BLaER1 treated with 17β-estradiol and CSF1 and Interleukin-3, amounts not matched to agents 10 nM and 100 nM (cell line): ENCODE measurements around the gene PLEKHM3.
A peak's percentile ranks its signal among the peaks of the same experiment; 100 is the strongest.

Experiments used
- H3K27ac ChIP-seq, 11 experiments: shearing (Covaris generic); formaldehyde crosslinking; 2 replicates each; pipeline ENCODE4 v1.8.1; 2022
- H3K27me3 ChIP-seq, 11 experiments: shearing (Covaris generic); formaldehyde crosslinking; 2 replicates each; pipeline ENCODE4 v1.8.1; 2022
- H3K36me3 ChIP-seq, 11 experiments: shearing (Covaris generic); formaldehyde crosslinking; 2 replicates each; pipeline ENCODE4 v1.8.1; 2022
- H3K4me1 ChIP-seq, 10 experiments: shearing (Covaris generic); formaldehyde crosslinking; 2 replicates each; pipeline ENCODE4 v1.8.1; 2022
- H3K4me2 ChIP-seq, 11 experiments: shearing (Covaris generic); formaldehyde crosslinking; 2 replicates each; pipeline ENCODE4 v1.8.1; 2022
- H3K4me3 ChIP-seq, 10 experiments: shearing (Covaris generic); formaldehyde crosslinking; 2 replicates each; pipeline ENCODE4 v1.8.1; 2022
- H3K9ac ChIP-seq, 11 experiments: shearing (Covaris generic); formaldehyde crosslinking; 2 replicates each; pipeline ENCODE4 v1.8.1; 2022
- H3K9me3 ChIP-seq, 11 experiments: shearing (Covaris generic); formaldehyde crosslinking; replicated peaks in 1 of 11; 2 replicates each; pipeline ENCODE4 v1.8.1; 2022
- H4K20me1 ChIP-seq, 11 experiments: shearing (Covaris generic); formaldehyde crosslinking; 2 replicates each; pipeline ENCODE4 v1.8.1; 2022
- Cebpa-rat ChIP-seq, 11 experiments: shearing (Covaris generic); IDR thresholded peaks; 2 replicates each; pipeline ENCODE4 v1.8.1; 2022

PLEKHM3 gene

GRCh38 chr2:207810200-207810788 lies 215.0 kb downstream of the PLEKHM3 start:
- no peaks in the 10 kb centered on the region for H3K27me3 ChIP-seq
- no peak for TF ChIP-seq Cebpa-rat (IDR thresholded peaks at IDR 0.05)
- no peak overlapping the region for H3K4me3 ChIP-seq
- H3K9ac ChIP-seq, result peak overlapping the region in 1 of 11 experiments; percentile 35; a peak in 1 of 22 replicates
- no peaks in the 10 kb centered on the region for H3K9me3 ChIP-seq
- H3K27ac ChIP-seq, result peak overlapping the region in 5 of 11 experiments; percentile 8 to 55 (median 14); a peak in 8 of 22 replicates
- peak overlapping the region in 9 of 11 experiments; percentile 11 to 77 (median 48); a peak in 12 of 22 replicates for H3K4me2 ChIP-seq
- peaks cover 0 to 38% (median 9%) of the 10 kb centered on the region in 10 experiments; a peak in 13 of 20 replicates for H3K4me1 ChIP-seq
- H3K36me3 ChIP-seq, result no peaks in the 10 kb centered on the region
- no peaks in the 10 kb centered on the region for H4K20me1 ChIP-seq

DNA sequence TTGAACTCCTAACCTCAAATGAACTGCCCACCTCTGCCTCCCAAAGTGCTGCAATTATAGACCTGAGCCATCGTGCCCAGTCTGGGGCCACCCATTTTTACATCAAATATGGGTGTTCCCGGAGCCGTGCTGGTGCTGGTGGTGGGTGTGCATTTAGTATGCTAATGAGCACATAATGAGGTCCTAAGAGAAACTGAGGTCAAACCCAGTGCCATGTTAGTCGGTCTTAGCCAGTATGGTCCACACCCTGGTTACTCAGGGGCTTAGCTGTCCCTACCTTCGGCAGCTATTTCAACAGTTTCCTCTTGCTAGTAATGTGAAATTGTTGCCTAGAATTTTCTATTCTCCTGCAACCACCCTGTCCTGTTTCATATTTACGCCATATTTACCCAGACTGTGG lies 217.2 kb downstream of the PLEKHM3 start:
- no peaks in the 10 kb centered on the region for H3K9me3 ChIP-seq
- no peaks in the 10 kb centered on the region for H3K27me3 ChIP-seq
- no peaks in the 10 kb centered on the region for H4K20me1 ChIP-seq
- no peak overlapping the region for H3K4me2 ChIP-seq
- H3K4me1 ChIP-seq, result peaks cover 0 to 29% (median 9%) of the 10 kb centered on the region in 10 experiments; a peak in 14 of 20 replicates
- no peak overlapping the region for H3K9ac ChIP-seq
- H3K27ac ChIP-seq, result no peak overlapping the region
- no peak overlapping the region for H3K4me3 ChIP-seq
- no peak for TF ChIP-seq Cebpa-rat (IDR thresholded peaks at IDR 0.05)
- H3K36me3 ChIP-seq, result no peaks in the 10 kb centered on the region

- H3K4me1 ChIP-seq, result peaks cover 0 to 27% (median 9%) of the 10 kb centered on the region in 10 experiments; a peak in 14 of 20 replicates
- no peak overlapping the region for H3K4me3 ChIP-seq
- TF ChIP-seq Cebpa-rat (IDR thresholded peaks at IDR 0.05), result no peak
- no peak overlapping the region for H3K27ac ChIP-seq
- no peak overlapping the region for H3K4me2 ChIP-seq
- no peaks in the 10 kb centered on the region for H3K36me3 ChIP-seq
- H3K9ac ChIP-seq, result no peak overlapping the region
- H4K20me1 ChIP-seq, result no peaks in the 10 kb centered on the region
- no peaks in the 10 kb centered on the region for H3K27me3 ChIP-seq
- no peaks in the 10 kb centered on the region for H3K9me3 ChIP-seq
These were observed 217.8 kb downstream of the PLEKHM3 start for GRCh38 chr2:207807516-207807915.

- Histone ChIP-seq H3K36me3 (no peaks in the 10 kb centered on the region), H3K4me1 (peaks cover 0 to 16% (median 4%) of the 10 kb centered on the region in 10 experiments; a peak in 13 of 20 replicates), H3K27me3 (no peaks in the 10 kb centered on the region), H4K20me1 (no peaks in the 10 kb centered on the region), H3K27ac (no peak overlapping the region), H3K9me3 (no peaks in the 10 kb centered on the region), H3K9ac (no peak overlapping the region), H3K4me2 (no peak overlapping the region), H3K4me3 (no peak overlapping the region)
- TF ChIP-seq Cebpa-rat (IDR thresholded peaks at IDR 0.05), result no peak
These were observed 219.6 kb downstream of the PLEKHM3 start for GRCh38 chr2:207805566-207806226.

GRCh38 chr2:207802650-207803049 lies 222.7 kb downstream of the PLEKHM3 start:
- Histone ChIP-seq H3K36me3 (no peaks in the 10 kb centered on the region), H3K4me1 (peaks cover 0 to 12% (median 0%) of the 10 kb centered on the region in 10 experiments; a peak in 4 of 20 replicates)

DNA sequence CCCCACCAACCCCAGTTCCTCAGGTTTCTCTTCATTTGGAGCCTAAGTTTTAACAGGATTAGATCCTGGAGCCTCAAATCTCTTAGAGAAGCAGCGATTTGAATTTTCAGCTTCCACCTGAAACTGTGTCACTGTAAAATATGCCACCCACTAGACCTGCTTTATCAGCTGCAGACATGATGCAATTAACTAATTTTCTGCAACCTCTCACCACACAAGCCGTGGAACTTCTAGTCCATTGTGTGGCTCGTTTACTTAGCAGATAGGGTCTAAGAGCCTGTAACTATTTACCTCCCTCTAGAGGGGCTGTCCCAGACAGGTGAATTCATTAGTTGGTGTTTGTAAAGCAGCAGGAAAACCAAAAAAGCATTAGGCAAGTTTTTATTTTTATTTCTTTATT lies 224.1 kb downstream of the PLEKHM3 start:
- no peak overlapping the region for H3K27ac ChIP-seq
- H3K4me3 ChIP-seq, result no peak overlapping the region
- no peaks in the 10 kb centered on the region for H3K27me3 ChIP-seq
- peaks cover 0 to 24% (median 0%) of the 10 kb centered on the region in 10 experiments; a peak in 6 of 20 replicates for H3K4me1 ChIP-seq
- no peak overlapping the region for H3K4me2 ChIP-seq
- no peaks in the 10 kb centered on the region for H3K9me3 ChIP-seq
- H3K36me3 ChIP-seq, result no peaks in the 10 kb centered on the region
- TF ChIP-seq Cebpa-rat (IDR thresholded peaks at IDR 0.05), result no peak
- no peak overlapping the region for H3K9ac ChIP-seq
- no peaks in the 10 kb centered on the region for H4K20me1 ChIP-seq

More at GRCh38 chr2:207802650-207803049, 222.7 kb downstream of the PLEKHM3 start:
- TF ChIP-seq Cebpa-rat (IDR thresholded peaks at IDR 0.05), result no peak
- no peaks in the 10 kb centered on the region for H3K27me3 ChIP-seq
- no peak overlapping the region for H3K4me2 ChIP-seq
- no peaks in the 10 kb centered on the region for H3K9me3 ChIP-seq
- no peak overlapping the region for H3K9ac ChIP-seq
- no peak overlapping the region for H3K4me3 ChIP-seq
- H4K20me1 ChIP-seq, result no peaks in the 10 kb centered on the region
- H3K27ac ChIP-seq, result no peak overlapping the region

- Histone ChIP-seq H3K4me1 (peaks cover 0 to 65% (median 6%) of the 10 kb centered on the region in 10 experiments; a peak in 18 of 20 replicates), H4K20me1 (no peaks in the 10 kb centered on the region), H3K4me2 (peak overlapping the region in 2 of 11 experiments; percentile 42 to 95; a peak in 4 of 22 replicates), H3K9me3 (no peaks in the 10 kb centered on the region), H3K27ac (peak overlapping the region in 2 of 11 experiments; percentile 23 to 43; a peak in 2 of 22 replicates), H3K9ac (peak overlapping the region in 1 of 11 experiments; percentile 17; a peak in 1 of 22 replicates), H3K4me3 (no peak overlapping the region), H3K27me3 (no peaks in the 10 kb centered on the region), H3K36me3 (no peaks in the 10 kb centered on the region)
- TF ChIP-seq Cebpa-rat (IDR thresholded peaks at IDR 0.05), result no peak
These were observed 228.6 kb downstream of the PLEKHM3 start for GRCh38 chr2:207796585-207797350.

DNA sequence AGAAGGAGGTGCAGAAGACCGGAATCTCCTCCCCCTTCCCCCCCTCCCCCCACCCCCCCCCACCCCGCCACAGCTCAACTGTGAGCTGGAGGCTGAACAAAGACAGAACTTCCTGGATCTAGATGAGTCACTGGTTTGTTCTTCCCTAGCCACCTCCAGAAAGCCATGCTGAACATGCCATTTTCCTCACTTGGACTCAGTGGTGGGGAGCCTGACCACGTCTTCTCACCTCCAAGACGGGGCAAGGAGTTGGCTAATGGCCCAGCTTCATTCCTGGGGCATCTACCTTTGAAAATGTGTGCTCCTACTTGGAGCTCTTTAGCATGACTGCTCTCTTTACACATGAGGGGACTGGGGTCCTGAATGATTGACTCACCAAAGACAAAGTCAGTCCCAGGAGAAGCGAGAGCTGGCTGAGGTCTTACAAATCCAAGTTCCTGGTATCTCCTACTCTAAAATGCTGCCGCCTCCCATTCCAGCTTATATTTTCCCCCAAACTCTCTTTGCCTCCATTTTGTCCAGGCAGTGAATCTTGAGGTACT lies 233.0 kb downstream of the PLEKHM3 start:
- H3K9ac ChIP-seq, result peak overlapping the region in 6 of 11 experiments; percentile 27 to 74 (median 57); a peak in 9 of 22 replicates
- H3K9me3 ChIP-seq, result no peaks in the 10 kb centered on the region
- H3K4me3 ChIP-seq, result no peak overlapping the region
- H3K4me1 ChIP-seq, result peaks cover 0 to 95% (median 7%) of the 10 kb centered on the region in 10 experiments; a peak in 18 of 20 replicates
- no peaks in the 10 kb centered on the region for H3K36me3 ChIP-seq
- no peak for TF ChIP-seq Cebpa-rat (IDR thresholded peaks at IDR 0.05)
- peak overlapping the region; percentile 18 to 95 (median 58); a peak in 18 of 22 replicates for H3K4me2 ChIP-seq
- no peaks in the 10 kb centered on the region for H3K27me3 ChIP-seq
- no peaks in the 10 kb centered on the region for H4K20me1 ChIP-seq
- H3K27ac ChIP-seq, result peak overlapping the region; percentile 22 to 95 (median 78); a peak in 20 of 22 replicates
